Activated CD8-positive, alpha-beta memory T cell treated with anti-CD3 and anti-CD28 coated beads for 24 hours (primary cell): ENCODE data around the gene LTBP2.

Experiments used
- DNase-seq: peaks from one replicate; pipeline ENCODE4 v3.0.0-alpha.2; 2020

LTBP2 gene

DNA sequence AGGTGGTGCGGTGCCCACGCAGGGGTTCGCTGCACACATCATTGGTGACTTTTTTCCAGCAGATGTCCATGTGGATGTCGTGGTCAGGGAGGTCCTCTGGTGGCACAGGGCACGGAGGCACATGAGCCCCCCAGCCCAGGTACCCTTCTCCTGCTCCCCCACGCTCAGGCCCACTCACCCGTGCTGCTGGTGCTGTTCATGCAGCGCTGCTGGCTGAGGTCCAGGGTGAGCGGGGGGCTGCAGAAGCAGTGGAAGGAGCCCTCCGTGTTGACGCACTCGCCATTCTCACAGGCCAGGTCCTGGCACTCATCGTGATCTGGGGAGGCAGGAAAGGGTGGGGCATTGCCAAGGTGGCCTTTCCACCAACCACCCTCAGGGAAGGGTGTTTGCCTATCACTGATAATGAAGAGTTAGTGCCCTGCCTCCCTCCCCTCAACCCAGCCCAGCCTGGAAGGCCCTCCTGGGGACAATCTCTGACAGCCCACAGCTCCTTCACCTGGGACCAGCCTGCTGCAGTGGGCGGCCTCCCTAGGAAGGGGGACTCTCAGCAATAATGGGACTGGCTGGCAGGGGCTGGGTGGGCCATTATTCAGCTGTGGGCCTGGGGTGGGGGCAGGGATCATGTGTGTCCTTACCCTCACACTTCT lies 108.6 kb downstream of the LTBP2 start:
- no peak for DNase-seq

DNA sequence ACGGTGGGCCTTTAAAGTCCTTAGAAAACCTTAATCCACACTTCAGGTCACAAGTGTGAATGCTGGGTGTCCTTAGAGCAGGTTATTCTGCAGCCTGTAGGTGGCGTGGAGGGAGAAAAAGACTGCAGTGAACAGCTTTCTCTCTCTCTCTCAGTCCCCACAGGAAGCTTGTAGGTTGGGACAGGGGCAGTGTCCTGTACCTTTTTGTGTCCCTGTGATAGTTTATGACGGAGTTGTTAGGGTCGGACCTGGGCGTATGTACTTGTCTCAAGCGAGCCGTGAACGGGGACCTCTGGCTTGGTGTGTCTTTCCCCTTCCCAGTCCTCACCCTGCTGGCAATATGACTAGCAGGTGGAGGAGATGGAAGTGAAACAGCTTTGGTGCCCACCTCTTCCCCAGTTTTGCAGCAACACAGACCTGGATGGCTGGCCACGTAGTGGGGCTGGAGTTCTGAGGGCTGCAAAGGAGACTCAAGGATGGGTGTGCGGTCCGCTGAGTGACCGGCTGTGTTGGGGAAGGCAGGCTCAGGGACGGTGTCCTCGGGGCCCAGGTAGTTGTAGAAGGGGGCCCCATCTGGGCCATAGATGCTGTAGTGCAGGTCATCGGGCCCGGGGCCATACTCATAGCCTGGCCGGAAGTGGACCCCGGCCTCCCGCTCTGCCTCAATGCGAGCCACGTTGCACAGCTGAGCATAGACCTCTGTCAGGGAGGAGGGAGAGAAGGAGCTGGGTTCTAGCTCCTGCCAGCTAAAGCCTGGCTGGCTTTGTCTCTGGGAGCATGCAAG lies 109.6 kb downstream of the LTBP2 start:
- DNase-seq, result peak; percentile 52

DNA sequence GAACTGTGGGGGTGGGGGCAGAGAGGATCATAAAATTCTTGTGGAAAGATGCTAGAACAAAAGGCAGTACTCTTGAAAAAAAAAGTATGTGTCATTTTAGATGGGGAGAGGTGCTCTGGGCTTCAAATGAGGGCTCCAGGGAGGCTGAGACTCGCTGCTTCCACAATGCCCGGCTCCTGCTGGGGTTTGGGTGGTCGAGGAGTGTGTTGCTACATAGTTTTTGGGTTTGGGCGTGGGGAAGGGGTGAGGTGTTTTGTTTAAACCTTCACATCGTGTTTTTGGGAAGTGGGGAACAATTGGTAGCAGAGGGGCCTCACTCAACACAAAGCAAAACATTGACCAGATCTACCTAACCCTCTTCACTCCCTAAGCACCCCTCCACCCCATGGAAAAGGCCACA lies 110.3 kb downstream of the LTBP2 start:
- no peak for DNase-seq

DNA sequence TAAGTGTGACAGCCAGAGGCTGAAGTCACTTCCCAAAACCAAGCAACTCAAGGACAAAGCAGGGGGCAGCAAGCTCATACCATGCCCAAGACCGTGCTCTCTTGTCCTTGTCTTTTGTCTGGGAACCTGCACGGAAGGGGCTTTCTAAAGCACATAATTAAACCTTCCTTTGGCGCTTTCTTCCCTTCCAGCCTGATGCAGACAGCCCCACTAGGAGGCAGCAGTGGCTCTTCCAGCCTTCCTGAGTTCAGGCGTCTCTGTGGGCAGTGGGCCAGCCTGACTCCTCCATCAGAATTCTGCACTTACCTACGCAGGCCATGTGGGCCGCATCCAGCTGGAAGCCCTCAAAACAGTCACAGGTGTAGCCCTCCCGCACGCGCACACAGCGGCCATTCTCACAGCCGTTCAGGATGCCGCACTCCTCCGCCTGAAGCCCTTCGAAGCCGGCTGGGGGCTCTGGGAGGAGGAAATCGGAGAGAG lies 110.9 kb downstream of the LTBP2 start:
- DNase-seq, result peak; percentile 44

DNA sequence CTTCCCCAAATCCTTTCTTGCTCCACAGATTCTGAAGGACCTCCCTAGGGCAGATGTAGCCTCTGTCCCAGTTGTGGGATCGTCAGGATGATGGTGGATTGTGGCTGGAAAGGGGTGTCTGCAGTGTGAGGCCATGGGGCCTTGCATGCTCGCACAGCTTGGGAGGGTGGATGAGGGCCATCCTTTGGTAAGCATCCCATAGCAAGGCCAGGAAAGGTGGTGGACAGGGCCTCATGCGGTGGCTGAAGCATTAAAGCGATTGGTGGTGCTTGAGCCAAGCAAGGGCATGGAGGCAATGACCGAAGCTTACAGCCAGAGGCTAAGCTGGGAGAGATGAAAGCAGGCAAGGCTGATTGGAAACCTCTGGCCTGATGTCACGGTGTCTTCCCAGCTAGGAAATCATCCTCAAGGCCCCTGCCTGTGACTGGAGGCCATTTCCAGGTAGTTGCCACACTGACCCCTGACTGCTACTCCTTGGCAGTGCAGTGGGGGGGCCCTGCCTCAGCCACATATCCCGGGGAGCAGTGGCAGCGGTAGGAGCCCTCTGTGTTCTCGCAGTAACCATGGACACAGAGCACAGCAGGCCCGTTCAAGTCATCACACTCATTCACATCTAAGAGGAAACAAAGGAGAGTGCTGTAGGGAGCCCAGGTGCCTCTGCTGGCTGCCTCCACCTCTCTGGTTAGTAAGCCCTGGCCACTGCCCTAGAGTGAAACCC lies 111.5 kb downstream of the LTBP2 start:
- DNase-seq, result no peak

DNA sequence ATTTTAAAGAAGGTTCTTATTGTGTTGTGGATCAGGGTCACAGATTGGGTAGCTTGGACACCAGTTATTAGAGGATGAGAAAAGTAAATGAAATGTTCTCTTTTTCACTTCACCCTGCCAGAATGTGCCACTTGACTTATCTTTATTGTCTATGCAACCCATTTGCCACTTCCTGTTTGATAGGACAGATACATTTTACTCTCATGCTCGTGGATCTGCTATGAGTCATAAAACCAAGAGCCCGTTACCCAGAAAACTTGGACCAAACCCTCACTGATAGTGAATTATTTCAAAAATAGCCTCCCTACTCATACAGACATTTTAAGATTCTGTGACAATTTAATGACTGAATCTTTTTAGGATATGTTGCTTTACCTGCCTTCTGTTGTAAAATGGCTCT lies 116.7 kb downstream of the LTBP2 start:
- DNase-seq, result no peak

DNA sequence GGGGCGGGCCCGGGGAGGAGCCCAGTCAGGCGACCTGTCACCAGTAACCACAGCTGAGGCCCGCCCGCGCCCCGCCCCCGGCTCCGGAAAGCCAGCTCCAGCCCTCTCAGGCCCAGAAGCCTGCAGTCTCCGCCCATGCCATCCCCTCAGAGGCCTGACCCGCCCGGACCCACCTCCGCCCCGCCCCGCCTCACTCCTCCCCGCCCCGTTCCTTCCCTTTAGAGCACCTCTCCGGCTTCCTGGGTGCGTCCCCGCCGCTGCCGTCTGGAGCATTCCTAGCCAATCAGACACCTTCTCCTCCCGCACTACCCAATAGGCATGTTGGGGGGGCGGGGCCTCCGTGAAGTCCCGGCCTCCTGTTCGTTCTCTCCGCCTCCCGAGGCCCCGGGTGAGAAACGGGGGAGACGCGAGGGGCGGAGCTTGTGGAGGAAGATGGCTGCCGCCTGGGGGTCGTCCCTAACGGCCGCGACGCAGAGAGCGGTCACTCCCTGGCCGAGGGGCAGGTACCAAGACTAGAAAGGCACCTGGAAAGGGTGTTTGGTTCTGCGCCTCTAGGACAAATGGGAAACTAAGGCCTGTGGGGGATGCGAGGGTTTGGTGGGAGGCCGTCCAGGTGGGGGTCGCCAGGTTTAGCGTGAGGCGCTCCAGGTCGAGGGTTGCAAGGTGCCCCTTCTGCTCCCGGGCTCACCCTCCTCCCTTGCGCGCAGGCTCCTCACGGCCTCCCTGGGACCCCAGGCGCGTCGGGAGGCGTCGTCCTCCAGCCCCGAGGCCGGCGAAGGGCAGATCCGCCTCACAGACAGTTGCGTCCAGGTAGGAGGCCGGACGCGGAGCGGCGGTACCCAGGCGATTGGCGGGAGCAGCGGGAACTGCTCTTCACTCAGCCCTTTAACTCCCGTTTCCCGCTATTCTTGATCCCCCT lies 118.4 kb downstream of the LTBP2 start, which contains the start of gene ISCA2:
ISCA2 (plus strand) TSS at position 423 of the 919 bp plus-strand sequence; CDS start at position 433, 10 bp downstream.
- peak; percentile 100 for DNase-seq

DNA sequence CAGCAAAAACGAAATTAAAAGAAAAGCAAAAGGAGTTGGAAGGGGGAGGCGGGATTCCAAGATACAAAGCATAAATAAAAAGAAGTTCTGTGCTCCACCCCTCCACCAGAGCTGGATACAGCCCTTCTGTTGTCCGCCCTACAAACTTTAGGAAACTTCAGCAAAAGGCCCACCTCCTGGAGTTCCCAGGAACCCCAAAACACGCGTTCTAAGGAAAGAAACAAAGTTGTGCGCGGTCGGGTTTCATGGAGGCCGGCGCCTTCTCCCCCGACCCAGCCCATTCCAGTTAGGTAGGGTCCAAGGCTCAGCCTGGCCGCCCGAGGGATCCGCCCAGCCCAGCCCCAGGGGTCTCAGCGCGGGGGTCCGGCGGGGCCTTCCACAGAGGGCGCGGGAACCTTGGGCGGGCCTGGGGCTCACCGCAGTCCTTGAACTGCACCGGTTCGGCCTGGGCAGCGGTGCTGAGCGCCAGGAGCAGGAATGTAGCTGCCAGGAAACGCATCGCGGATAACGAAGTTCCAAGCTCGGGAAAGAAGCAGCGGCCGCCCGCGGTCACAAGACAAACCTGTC lies 119.2 kb downstream of the LTBP2 start, which contains the start of gene NPC2:
NPC2 (minus strand) TSS at position 530 of the 567 bp plus-strand sequence; CDS start at position 499, 31 bp downstream.
- no peak for DNase-seq

DNA sequence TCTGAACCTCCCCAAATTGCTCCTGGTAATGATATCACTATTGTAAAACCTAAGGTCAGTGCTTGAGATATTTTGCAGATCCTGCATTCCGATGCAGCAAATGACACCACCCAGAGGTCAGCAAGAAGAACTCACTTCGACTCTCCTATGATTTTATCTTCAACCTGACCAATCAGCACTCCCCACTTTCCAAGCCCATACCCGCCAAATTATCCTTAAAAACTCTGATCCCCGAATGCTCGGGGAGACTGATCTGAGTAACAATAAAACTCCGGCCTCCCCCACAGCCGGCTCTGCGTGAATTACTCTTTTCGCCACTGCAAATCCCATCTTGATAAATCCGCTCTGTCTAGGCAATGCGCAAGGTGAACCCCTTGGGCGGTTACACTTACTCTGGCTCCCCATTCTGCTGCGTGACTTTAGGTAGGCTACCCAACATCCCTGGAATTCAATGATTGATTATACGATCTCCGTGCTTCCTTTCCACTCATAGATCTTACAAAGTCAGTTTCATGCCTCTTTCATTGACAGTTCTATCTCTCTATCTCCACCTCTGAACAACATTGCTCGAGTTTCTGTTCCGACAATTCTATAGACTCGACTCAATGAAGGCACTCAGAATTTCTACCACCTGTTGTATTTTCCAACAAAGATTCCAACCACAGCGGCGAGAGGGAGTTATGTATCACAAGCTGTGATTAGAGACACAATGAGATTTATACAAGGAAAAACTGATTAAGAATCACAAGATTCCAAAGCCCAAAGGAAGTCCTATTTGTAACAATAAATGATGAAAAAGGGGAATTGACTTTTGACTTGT lies 119.9 kb downstream of the LTBP2 start:
- DNase-seq, result no peak

DNA sequence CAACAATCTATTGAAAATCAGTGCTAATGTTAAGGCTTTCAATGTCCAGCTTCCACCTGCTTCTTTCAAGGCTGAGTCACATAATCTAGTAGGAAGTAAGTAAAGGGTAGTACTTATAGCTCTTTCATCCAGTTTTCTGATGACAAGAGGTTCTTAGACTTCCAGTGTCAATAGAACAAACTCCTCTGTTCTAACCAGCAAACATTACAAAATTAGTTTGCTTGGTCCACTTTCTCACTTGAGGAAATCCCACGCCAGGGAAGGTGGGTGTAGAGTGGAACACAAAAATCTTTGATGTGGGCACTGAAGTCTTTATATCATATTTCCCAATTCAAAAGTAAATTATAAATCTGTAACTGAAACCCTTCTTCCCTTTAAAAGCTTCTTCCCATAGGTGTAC lies 121.6 kb downstream of the LTBP2 start:
- no peak for DNase-seq

DNA sequence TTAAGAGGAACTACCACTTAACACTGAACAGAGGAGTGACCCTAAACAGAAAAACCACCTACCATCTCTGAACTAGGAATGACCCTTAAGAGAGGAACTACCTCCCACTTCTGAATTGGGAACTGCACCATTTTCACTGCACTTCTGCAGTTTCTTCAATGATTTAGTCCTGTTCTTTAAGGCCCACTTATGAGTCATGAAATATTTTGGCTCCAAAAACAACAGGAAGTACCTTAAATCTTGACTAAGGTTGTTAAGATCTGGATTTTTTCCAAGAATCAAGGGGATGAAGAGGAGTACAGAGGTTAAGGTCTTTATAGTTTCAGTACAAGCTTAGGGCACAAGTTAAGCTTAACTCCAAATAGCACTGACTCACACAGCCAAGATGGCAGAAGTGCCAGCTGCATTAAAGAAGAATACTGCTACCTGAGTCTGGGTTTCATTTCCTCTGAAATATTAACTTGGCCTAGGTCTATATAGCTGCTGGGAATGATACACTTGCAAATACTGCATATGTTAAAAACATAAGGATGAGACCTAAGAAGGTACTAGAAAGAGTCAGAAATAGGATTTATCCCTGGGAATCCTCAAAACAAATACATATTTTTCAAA lies 123.1 kb downstream of the LTBP2 start:
- no peak for DNase-seq

DNA sequence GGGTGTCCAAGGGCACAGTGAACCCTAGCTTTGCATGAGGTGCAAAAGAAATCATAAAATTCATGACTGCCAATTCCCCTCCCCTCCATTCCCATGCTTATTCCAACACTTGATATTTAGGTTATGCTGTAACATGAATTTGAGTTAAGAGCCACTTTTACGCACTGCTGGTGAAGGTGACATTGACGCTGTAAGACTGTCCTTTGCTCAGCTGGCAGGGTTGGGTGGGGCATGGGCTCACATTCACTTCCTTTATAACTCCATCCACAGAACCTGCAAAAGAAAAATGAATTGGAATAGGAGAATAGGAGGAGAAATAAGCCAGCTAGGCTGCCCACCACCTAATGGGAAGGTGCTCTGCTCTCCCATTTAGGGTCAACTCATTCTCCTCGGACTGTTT lies 125.9 kb downstream of the LTBP2 start:
- no peak for DNase-seq

DNA sequence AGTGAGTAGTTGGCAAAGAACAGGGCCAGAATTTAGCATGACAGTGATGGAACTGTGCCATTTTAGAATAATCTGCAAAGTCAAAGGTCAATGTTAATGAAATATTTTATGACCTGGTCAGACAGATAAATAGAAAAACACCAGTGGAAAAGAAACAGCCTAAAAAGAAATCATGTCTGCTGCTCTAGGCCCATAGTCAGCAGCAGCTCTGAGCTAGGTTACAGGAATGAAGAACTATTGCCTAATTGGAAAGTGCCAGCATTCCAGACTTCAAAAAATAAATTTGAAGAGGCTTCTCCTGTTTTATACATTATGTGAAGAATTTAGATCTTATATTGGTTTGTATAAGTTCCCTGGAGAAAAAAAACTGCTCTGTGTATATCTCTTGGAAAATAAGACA lies 128.7 kb downstream of the LTBP2 start:
- no peak for DNase-seq

DNA sequence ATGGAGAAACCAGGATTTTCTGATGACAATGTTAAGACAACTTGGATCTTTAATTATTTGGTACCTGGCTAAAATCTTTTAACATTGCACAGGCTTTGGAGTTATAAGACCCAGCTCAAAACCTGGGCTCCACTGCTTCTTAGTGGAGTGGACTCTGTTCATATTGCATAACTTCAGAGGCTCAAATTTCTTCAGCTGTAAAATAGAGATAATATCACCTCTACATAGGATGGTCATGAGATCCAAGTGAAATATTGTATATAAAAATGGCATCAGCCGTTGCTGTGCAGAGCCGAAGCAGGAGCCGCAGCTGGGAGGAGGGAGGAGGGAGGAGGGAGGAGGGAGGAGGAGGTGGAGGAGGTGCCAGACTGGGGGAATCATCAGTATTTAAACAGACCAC lies 129.5 kb downstream of the LTBP2 start:
- no peak for DNase-seq

DNA sequence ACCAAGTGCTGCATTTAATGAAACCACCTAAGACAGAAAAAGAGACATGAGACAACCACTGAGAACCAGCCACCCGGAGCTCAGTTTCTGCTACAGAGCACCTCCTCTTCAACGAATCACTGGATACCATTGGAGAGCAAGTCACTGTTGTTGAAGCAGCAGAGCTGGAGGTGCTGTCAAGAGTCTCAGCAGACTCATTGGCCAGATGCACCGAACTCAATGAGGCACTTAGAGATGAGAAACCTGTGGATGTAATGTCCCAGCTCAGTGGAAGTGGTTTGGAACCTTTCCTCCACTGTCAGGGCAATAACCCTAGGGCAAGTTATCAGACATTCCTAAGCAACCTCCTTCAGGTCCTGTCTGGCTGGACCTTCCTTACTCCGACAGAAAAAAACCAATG lies 132.0 kb downstream of the LTBP2 start:
- DNase-seq, result no peak

DNA sequence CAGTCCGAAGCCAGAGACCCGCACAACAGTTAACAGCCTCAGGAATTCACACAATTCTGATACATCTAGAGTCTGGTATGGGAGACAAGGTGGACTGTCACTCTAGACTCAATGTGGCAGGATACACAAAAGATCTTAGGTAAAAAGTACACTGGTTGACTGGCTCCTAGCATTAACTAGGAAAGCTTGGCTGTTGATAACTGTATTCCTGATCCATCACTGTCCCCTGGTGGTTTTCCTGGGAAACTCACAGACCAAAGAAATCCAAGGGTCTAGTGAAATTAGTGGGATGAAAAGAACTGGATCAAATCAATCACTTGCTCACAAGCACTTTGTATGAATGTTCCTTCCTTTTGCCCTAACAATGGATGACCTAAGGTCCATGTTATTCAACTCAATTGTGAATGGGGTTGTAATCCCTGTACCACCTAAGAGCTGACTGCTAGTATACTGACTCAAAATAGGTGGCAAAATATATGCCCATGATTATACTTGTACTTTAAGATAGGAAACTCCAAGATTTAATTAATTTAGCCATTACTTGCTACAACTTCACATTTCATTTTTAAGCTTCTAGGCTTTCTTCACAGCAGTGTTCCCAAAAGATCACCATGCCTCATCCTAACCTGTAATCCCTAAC lies 132.9 kb downstream of the LTBP2 start:
- DNase-seq, result no peak

DNA sequence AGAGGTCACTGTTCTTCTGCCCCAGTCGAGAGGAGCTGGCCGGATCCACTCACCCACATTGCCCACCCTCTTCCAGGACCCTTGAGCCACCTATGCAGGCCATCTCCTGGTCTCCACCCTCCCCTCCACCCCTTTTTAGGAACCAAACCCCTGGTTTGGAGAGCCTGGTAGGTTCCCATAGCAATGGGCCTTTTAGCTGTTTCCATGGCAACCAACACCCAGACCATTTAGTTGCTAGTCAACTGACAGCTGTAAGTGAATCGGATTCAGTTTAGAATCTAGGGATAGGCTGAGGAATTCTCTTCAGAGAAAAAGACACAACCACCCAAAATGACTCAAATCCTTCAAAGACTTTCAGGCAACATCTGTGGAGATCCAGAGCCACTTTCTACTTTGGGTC lies 135.4 kb downstream of the LTBP2 start:
- no peak for DNase-seq

DNA sequence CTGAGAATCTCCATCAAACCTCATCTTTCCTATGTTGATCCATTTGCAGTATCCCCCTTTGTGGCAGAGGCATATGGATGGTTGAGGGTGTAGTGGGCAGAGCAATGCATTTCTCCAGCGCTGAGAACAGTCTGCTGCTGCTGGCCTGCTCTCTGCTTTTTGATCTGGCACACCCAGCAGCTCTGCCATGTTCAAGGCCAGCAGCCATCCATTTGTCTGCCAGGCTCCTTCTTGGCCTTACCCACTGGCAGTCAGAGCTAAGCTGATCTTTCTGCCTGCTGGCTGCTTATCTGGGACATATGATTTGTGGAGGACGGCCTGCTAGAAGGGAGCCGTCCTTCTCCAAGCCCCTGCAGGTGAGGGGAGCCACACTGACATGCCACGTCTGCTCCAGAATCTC lies 135.9 kb downstream of the LTBP2 start:
- DNase-seq, result no peak

DNA sequence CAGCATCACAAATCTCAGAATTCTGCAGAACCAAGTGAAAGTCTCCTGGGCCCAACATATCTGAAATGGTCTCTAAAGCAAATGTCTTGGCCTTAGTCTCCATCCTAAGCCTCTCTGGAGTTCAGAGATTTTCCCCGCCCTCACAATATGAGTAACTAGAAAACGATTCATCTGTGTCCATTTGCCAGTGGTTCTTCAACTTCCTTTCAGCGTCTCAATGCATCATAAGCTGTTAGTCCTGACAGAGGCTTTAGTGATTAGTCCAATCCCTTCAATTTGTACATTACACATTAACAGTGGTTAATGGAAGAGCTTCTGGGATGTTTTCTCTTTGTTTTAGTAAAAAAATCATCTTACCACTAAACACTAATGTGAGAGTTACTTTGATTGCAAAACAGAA lies 136.4 kb downstream of the LTBP2 start:
- no peak for DNase-seq

DNA sequence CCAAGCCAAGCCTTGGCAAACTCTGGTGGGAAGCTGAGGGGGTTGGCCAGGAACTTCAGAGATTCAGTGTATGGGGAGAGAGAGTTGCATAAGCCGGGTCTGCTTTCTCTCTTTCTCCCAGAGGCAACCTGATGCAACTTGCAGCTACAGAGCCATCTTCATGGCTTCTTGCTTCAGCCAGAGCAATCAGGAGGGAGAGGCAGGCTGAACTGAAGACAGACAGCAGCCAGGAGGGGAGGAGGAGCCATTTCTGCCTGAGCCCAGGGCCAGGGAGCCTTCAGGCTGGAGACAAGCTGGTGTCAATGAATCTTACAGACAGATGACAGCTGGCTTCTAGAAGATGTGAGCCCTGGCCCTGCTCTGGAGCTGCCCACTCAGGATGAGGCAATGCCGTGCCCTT lies 137.7 kb downstream of the LTBP2 start:
- DNase-seq, result no peak
